Activated CD8-positive, alpha-beta memory T cell treated with anti-CD3 and anti-CD28 coated beads for 48 hours (primary cell): Measurements from ENCODE around the gene CELF4.
A peak's percentile ranks its signal among the peaks of the same experiment; 100 is the strongest.

Experiments
- DNase-seq, 3 experiments: peaks; one replicate each; pipeline ENCODE4 v3.0.0-alpha.2; 2020; ENCODE audit warnings: low read depth in 2 of 3, low spot score in 2 of 3

The CELF4 gene

DNA sequence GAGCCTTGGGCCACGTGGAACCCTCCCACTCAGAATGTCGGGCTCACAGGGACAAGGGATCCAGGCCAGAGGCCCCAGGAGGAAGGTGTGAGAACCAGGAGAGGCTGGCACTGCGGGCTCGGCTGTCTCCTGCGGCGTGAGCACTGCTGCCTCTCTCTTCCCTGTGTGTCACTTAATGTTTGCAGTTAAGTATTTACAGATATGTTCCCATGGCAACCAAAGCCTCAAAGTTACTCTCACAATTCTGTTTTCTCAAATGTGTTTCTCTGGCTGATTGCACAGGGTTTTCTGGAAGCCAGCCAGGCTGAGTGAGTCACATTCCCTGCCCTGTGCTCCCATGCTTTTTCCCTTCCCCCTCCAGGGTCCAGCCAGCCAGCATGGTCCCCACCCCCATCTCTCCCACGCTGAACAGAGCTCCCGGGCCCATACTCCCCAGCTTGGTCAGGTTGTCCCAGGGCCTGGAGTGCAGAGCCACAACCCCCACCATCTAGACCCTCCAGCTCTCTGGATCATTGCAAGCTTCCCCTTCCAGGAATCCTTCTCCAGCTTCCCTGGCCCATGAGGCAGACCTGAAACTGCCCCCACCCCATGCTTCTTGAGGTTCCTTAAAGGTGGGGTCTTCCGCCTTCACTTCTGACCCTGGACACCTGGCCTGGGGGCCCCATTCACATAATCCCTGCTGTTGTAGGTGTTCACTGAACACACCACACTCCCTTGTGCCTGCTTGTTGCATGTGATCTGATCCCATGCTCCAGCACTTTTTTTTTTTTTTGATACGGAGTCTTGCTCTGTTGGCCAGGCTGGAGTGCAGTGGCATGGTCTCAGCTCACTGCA lies 265.9 kb downstream of the CELF4 start:
- no peak for DNase-seq

DNA sequence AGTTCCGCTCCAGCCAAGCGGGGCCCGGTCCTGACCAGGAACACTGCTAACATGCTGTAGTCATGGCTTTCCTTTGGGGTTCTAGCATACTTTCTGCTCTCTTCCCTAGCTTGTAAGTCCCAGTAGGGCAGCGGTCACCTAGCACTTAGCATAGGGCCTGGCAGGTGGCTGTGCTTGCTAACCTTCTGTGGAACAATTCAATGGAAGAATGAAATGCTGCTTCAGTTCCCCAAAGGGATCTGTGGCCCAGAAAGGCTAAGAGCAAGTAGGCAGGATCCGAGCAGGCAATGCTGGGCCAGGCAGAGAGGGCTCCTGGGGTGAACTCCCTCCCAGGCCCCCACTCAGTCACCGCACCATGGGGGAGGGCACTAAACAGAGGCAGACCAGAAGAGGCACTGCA lies 266.8 kb downstream of the CELF4 start:
- no peak for DNase-seq

DNA sequence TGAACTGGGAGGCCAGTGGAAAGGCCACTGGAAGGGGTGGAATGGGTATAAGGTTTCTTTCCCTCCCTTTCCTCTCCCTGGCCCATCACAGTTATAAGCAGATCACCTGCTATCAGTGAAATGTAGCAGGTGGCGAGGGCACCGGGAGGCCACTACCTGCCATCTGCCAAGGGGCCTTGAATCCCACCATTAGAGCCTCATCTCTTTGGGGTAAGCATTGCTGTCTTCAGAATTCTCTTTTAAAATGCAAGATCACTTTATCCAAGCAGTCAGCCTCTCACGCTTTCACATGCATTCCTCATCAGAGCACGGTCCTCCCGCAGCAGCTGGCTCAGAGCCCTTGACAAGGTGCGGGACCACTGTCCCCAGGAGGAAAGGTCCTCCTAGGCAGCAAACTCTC lies 268.5 kb downstream of the CELF4 start:
- no peak for DNase-seq

DNA sequence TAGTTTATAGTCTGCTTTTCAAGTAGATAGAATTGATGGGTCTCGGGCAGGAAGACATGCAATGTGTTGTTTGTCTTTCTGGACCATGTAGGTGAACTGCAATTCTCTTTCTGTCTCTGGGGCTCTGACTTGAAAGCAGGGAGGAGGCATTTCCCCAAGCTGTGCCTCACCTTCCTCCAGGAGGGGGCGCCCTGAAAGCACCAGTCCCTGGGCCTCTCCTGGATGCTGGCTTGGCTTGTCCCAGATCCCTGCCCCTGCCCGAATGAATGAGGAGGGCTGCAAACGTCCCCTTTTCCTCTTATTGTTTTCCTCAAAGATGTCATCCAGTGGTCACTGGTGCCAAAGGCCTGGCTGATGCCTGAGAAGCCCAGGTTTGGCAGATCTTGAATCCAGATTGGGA lies 270.6 kb downstream of the CELF4 start:
- no peak for DNase-seq

DNA sequence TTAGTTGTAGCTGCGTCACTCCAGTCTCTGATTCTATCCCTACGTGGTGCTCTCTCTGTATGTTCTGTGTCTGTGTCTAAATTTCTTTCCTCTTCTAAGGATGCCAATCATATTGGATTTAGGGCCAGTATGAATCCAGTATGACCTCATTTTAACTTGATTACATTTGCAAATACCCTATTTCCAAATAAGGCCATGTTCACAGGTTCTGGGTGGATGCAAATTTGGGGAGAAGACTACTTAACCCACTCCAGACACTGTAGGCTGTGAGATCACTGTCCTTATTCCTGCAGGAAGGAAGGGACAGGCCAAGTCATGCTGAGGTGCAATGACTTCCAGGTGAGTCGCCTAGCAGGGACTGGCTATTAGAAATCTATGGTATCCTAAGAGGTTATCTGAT lies 272.2 kb downstream of the CELF4 start:
- DNase-seq, result no peak

DNA sequence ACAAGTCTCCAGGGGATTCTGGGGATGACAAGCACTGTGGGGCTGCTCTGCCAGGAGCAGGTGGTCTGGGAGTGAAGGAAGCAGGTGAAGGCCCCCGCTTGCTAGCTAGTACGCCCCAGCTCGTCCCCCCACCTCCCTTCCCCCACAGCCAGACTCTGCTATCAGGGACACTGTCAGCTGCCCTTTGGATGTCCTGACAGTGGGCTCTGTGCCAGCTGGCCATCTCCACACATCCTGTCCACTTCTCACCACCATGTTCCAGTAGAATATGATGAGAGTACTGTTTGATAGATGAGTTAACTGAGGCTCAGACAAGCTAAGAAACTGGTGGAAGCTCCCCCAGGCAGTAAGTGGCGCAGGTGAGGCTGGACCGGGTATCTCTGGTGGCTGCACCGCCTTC lies 276.2 kb downstream of the CELF4 start:
- DNase-seq, result no peak

DNA sequence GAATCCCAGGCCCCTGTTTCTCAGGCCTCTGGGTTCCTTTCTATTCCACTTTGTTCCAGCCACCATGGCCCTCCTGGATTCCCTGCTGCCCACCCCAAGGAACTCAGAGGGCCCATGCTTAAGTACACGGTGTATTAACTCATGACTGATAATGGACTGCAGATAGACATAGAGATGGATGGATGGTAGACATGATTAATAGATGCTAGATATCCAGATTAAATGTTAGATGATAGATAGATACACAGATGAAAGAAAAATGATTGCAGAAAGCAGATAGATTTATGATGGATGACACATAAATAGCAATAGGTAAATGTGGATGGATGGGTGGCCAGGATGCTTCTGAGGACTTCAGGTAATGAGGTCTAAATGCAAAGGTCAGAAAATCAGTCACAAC lies 278.0 kb downstream of the CELF4 start:
- DNase-seq, result no peak

DNA sequence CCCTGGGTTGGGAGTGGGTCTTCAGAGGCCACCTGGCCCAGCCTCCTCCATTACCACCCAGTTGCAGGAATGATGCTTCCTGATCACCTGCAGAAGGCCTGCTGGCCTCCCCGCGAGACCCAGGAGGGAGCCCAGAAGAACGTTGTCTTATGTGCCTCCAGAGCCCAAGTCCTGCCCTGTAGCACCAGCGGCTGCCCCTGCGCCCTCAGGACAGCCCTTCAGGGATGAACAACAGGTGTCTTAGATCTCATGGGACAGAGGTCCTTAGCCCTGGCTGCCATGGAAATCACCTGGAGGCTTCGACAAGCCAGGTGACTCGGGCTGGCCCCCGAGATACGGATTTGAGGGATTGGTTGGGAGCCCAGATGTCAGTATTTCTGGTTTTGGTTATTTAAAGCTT lies 278.8 kb downstream of the CELF4 start:
- no peak for DNase-seq

DNA sequence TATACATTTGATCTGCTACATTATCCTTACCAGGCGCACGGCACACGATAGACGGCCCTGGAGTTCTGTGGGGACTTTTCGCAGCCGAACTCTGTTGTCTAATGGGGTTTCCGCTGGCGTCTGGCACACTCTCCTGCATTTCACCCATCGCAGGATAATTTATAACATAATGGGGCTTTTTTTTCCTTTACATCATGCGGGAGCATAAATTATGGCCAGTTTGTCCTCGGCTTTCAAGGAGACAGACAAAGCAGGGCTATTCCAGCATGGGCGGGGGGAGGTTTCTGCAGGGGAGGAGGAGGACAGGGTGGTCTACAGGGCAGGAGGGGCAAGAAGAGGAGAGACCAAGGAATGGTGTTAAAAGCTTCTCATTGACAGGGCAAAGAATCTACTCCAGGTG lies 279.8 kb downstream of the CELF4 start:
- DNase-seq, result no peak

DNA sequence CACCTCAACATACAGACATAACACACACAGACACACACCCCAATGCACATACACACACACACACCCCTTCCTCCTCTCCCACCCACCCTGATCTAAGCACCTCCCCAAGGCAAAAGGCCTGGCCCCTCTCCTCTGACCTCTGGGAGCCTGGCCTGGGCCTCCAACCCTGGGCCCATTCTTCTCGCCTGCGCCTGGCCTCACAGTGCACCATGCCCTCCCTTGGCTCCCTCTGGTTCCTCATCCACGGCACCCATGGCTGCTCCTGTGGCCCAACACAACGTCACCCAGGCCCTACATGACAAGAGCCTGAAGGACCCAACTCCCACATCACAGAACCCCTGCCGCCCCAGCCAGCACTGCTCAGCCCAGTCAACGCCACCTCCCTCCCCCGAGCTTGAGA lies 281.3 kb downstream of the CELF4 start:
- no peak for DNase-seq

DNA sequence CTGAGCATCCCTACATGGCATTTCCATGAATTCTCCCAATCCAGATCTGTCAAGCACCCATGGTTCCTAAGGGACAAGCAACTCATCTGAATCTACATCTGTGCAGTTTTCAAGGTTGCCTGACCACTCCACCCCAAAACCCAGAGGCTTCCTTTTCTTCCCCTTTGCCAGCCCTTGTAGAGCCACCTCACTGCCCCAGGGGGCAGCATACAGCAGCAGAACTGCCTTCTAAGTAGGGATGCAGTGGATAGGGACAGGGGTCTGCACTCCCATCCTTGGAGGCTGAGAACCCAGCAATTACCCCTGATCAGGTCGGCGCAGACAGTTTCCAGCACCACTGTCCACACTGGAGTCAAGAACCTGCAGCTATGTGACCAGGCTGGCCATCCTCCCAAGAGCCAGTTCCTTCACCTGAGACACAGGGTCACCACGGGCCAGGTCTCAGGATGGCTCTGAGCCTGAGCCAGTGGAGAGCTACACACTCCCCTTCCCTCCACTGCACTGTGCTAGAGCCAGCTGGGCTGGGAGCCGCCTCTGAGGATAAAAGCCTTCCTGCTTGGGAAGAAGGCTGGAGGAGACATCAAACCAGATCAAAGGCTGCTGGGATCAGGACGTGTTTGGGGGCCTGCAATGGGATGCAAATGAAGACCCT lies 283.1 kb downstream of the CELF4 start:
- DNase-seq, result no peak

DNA sequence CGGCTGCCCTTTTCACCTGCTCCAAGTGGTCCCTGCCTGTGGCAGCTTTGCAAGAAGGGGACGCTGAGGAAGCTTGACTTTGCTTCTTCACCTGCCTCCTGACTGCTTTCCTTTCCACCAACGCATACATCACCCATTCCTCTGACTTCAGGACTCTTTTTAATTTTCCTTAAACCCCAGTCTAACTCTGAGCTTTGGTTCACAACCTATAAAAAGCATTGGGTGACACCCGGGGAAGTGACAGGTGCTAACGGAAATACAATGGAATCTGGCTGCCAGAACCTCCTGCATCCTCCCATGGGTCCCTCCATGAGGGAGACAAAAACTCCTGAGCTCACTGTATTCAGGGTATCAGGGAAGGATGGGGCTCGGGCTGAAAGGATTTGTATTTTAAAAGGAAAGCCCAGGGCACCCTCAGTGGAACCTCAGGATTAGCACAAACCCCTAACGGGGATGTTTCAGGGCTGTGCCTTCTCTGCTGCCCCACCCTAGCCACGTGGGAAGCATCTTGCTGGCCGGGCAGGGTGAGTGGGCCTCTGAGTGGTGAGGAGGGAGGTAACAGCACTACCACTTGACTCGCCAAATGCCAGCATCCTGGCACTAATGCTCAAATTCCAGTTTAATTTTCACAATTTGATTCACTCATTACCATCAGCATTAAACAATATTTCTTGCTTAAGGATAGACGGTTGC lies 284.8 kb downstream of the CELF4 start:
- no peak for DNase-seq

DNA sequence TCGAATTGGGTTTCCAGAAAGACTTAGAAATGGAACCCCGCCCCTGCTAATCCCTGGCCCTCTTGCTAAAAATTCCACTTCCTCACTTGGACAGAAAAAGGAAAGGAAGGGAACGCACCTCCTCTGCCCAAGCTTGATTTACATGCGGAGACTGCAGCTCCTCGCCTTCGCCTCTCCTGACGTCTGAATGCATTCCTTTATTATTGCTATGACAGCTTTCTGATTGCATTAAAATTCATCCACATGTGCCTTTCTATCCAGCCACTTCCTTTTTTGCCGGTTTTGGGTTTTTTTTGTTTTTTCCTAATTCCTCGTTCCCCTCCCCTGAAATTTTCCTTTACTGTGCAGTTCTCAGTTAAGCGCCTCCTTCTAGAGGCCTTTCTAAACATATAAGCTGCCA lies 287.8 kb downstream of the CELF4 start:
- no peak for DNase-seq

DNA sequence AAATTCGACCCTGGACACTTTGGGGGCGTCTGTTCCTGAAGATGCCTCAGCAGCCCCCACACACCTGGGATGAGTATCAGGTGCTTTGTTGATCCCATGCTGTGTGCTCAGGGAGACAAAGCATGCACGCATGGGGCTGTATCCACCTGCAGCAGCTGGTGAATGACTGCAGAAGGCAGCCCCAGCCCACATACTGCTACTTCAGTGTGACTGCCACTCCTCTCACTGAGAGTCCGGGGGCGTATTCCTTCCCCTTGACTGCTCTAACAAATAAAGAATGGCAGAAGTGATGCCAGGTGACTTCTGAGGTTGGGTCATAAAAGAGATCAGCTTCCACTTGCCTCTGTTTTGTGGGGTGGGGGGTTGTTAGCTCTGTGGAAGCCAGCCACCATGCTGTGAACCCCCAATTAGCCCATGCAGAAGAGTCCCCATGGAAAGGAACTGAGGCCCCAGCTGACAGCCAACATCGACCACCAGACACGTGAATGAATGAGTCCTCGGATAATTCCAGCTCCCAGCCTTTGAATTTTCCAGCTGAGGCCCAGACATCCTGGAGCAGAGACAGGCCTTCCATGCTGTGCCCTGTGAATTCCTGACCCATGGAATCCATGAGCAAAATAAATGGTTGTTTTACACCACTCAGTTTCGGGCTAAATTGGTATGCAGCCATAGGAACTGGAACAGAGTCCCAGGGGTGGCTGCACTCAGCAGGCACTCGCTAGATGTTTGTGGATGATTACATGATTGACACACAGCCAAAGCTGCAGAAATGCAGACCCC lies 289.3 kb downstream of the CELF4 start:
- DNase-seq, result no peak

DNA sequence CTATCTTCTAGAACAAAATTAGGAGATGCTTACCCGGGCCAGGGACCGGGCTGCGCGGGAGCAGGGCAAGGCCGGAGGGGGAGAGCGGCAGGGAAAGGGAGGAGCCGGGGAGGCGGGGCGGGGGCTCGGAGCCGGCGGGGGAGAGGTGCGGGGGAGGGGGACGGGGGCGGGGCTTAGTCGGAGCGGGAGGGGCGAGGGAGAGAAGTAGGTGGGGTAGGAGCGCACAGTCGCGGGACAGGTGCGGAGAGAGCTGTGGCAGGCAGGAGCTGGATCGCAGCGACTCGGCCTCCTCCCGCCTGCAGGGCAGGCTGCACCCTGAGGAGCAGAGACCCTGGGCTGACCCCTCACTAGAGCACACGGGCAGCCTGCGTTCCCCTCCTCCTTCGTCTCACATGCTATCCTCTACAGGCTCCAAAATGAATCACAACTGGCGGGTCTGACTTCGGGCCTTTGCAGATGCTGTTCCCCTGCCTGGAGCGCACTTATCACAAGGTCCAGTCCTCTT lies 290.3 kb downstream of the CELF4 start:
- DNase-seq, result no peak

DNA sequence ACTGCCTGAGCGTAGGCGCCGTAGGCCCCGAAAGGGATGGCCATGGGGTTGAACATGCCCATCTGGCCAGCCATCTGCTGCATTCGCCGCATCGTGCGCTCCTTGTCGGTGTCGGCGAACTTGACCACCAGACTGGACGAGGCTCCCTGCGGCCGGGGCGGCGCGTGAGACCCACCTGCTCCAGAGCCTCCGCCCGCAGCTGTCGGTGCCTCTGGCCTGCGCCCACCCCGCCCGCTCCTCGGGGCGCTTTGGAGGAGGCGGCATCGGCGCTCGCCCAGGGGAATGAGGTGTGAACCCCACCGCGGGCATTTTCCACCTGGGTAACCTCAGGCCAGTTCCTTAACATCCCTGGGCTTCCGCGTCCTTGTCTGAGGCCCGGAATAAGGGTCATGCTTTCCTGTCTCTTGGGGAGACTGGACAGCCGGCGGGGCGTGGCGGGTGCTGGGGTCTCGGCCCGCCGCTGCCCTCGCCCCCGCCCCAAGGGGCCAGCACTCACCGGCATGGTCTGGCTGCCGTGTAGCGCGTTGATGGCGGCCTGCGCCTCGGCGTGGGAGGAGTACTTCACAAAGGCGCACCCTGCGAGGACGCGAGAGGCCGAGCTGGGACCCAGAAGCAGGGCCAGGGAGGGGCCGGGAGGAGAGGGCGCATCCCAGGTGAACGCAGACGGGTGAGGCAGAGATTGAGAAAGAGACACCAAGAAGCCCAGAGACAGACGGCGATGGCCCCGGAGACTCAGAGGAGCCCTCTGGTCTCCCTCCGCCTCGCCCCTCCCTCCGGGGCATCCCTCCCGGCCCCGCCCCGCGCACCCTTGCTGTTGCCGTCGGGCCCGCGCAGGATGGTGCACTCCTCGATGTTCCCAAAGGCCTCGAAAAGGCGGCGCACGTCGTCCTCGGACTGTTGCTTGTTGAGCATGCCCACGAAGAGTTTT lies 291.0 kb downstream of the CELF4 start:
- no peak for DNase-seq

DNA sequence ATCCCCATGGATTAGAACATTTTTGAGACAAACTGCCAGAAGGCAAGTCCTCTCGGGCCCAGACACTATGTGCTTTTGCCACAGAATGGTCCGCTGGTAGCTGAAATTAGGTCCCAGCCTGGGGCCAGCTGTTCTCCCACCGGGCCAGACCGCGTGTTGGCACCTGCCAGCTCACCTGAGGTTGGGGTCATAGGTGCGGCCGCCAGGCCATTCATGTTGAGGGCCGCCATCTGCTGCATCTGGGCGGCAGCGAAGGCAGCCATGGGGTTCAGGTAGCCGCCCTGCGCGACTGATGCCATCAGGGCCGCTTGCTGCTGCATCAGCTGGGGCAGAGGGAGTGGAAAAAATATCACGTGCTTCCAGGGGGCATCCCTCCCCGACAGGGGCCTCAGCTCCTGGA lies 292.8 kb downstream of the CELF4 start:
- DNase-seq, result no peak

DNA sequence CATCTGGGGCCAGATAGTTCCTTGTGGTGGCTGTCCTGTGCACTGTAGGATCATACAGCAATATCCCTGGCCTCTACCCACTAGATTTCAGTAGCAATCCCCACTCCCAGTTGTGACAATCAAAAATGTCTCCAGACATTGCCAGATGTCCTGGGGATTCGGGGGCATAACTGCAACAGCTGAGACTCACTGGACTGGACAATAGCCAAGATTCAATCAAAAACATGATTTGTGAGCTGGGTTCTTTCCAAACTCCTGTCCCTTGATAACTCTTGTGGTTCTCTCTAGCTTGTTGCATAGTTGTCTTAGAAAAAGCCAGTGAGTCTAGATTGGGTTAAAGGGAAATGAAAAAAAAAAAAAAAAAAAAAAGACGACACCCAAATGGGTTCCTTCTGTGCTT lies 293.4 kb downstream of the CELF4 start:
- DNase-seq, result no peak

DNA sequence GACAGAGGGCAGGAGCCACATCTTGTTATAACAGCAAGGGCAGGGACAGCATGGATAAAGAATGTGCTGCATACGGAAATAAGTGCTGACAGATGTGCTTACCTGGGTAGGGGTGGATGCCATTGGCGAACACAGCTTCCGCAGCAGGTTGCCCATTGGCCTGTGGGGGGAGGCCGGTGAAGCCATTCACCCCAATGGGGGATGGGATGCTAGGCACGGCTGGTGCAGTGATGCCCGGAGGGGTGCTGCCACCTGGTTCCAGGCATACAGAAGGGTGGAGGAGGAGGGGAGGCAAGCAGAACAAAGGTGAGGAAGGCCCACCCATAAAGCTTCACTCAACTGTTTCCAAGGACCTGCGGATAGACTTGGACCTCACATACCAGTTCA lies 294.9 kb downstream of the CELF4 start:
- DNase-seq, result no peak

DNA sequence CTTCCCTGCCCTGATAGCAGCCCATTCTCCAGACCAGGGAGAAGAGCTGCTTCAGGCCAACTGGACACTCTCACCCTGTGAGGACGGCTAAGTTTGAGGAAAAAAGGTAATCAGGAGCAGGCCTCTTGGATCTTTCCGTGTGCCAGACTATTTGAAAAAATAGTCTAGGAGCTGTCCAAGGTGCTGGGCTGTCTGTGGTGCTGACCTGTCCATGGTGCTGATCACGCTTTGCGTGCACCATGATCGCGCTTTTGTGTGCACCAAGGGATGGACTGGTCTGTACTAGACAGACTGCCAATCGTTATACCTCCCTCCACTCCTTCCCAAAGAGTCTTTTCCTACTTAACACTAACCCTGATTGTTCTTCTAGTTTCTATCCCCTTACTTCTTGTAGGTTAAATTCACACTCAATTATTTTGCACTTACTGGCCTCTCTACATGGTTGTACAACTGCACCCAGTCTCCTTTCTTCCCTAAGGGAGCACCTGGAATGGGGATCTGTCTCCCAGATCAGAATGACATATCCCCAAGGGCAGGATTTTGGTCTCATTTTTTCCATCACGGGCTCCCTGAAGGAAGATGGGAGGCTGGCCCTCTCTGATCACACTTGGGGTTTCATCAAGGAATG lies 295.4 kb downstream of the CELF4 start:
- peak in 1 of 3 experiments; percentile 8 for DNase-seq
